ENCODE data around the gene DAPL1. TPM values are rescaled to one million over a fixed set of nuclear protein-coding genes. Genes with fewer than 3 reads are reported as not detected.
"Not testable (repeated sequence)": the region's sequence is repeated elsewhere in the genome, so short reads cannot be mapped to it uniquely, and the experiment has no call there.

The DAPL1 gene
- polyA plus RNA-seq, 3 donors, result not detected

GRCh38 chr2:158845444-158845843, 50.3 kb downstream of the DAPL1 start:
- no peaks in the 10 kb centered on the region for H3K4me1 ChIP-seq (ENCODE audit: control insufficient read depth in 1 of 2, insufficient read depth in 2 of 2, low read length in 2 of 2)
- H3K4me3 ChIP-seq (replicated peaks in 1 of 3; ENCODE audit: low read depth in 2 of 3, low read length in 3 of 3), result no peak overlapping the region
- intact Hi-C loops (cut with micrococcal nuclease), result no loop called here
- no peaks in the 10 kb centered on the region for H3K79me2 ChIP-seq (ENCODE audit: insufficient read depth, low read length)
- no peak for TF ChIP-seq CTCF (IDR thresholded peaks at IDR 0.05)
- H3K36me3 Mint-ChIP-seq, result no peaks in the 10 kb centered on the region
- peaks cover 0 to 6% (median 3%) of the 10 kb centered on the region in 3 donors for H3K27me3 Mint-ChIP-seq (ENCODE audit: low read depth in 3 of 3)
- H3K27ac Mint-ChIP-seq, result no peak overlapping the region
- no peak overlapping the region for H3K4me2 ChIP-seq (replicated peaks; ENCODE audit: extremely low read depth, low read length, poor library complexity, severe bottlenecking)
- H3K27me3 ChIP-seq (ENCODE audit: control insufficient read depth in 2 of 2, insufficient read depth in 2 of 2, low read length in 2 of 2), result no peaks in the 10 kb centered on the region
- H3K27ac ChIP-seq (ENCODE audit: low read depth in 1 of 2, low read length in 2 of 2), result no peak overlapping the region
- H3K9me3 ChIP-seq (replicated peaks in 1 of 2; ENCODE audit: control insufficient read depth in 1 of 2, insufficient read depth in 1 of 2, low read length in 2 of 2), result no peaks in the 10 kb centered on the region
- no peak overlapping the region for H2AFZ ChIP-seq (ENCODE audit: insufficient read depth, low read depth, low read length, poor library complexity, severe bottlenecking)
- H3K9ac ChIP-seq (ENCODE audit: insufficient read depth, low read length, poor library complexity, severe bottlenecking), result no peak overlapping the region
- no peak for DNase-seq
- no peaks in the 10 kb centered on the region for H3K36me3 ChIP-seq (replicated peaks in 1 of 2; ENCODE audit: control insufficient read depth in 1 of 2, insufficient read depth in 2 of 2, low read length in 2 of 2)
- no peaks in the 10 kb centered on the region for H3K4me1 Mint-ChIP-seq
- H4K20me1 ChIP-seq (ENCODE audit: insufficient read depth, low read length), result no peaks in the 10 kb centered on the region
- no peak overlapping the region for H3K4me3 Mint-ChIP-seq
- peaks cover 0 to 5% (median 0%) of the 10 kb centered on the region in 7 donors for H3K9me3 Mint-ChIP-seq

GRCh38 chr2:158845859-158846258, 50.7 kb downstream of the DAPL1 start:
- Histone ChIP-seq H3K27me3 (ENCODE audit: control insufficient read depth in 2 of 2, insufficient read depth in 2 of 2, low read length in 2 of 2) (no peaks in the 10 kb centered on the region), H4K20me1 (ENCODE audit: insufficient read depth, low read length) (no peaks in the 10 kb centered on the region), H3K9ac (ENCODE audit: insufficient read depth, low read length, poor library complexity, severe bottlenecking) (no peak overlapping the region), H3K79me2 (ENCODE audit: insufficient read depth, low read length) (no peaks in the 10 kb centered on the region), H2AFZ (ENCODE audit: insufficient read depth, low read depth, low read length, poor library complexity, severe bottlenecking) (no peak overlapping the region), H3K4me2 (replicated peaks; ENCODE audit: extremely low read depth, low read length, poor library complexity, severe bottlenecking) (no peak overlapping the region), H3K4me3 (replicated peaks in 1 of 3; ENCODE audit: low read depth in 2 of 3, low read length in 3 of 3) (no peak overlapping the region), H3K9me3 (replicated peaks in 1 of 2; ENCODE audit: control insufficient read depth in 1 of 2, insufficient read depth in 1 of 2, low read length in 2 of 2) (no peaks in the 10 kb centered on the region), H3K36me3 (replicated peaks in 1 of 2; ENCODE audit: control insufficient read depth in 1 of 2, insufficient read depth in 2 of 2, low read length in 2 of 2) (no peaks in the 10 kb centered on the region), H3K27ac (ENCODE audit: low read depth in 1 of 2, low read length in 2 of 2) (no peak overlapping the region), H3K4me1 (ENCODE audit: control insufficient read depth in 1 of 2, insufficient read depth in 2 of 2, low read length in 2 of 2) (no peaks in the 10 kb centered on the region)
- intact Hi-C loops (cut with micrococcal nuclease), result no loop called here
- peaks cover 0 to 4% (median 0%) of the 10 kb centered on the region in 7 donors for H3K9me3 Mint-ChIP-seq
- TF ChIP-seq CTCF (IDR thresholded peaks at IDR 0.05), result no peak
- no peak overlapping the region for H3K27ac Mint-ChIP-seq
- no peak overlapping the region for H3K4me3 Mint-ChIP-seq
- WGBS (ENCODE audit: insufficient coverage), result 58% methylated on average over 2 of the region's 3 CpGs
- no peaks in the 10 kb centered on the region for H3K36me3 Mint-ChIP-seq
- DNase-seq, result no peak
- peaks cover 0 to 6% (median 3%) of the 10 kb centered on the region in 3 donors for H3K27me3 Mint-ChIP-seq (ENCODE audit: low read depth in 3 of 3)
- no peaks in the 10 kb centered on the region for H3K4me1 Mint-ChIP-seq

GRCh38 chr2:158847526-158847925, 52.4 kb downstream of the DAPL1 start:
- H3K4me1 ChIP-seq (ENCODE audit: control insufficient read depth in 1 of 2, insufficient read depth in 2 of 2, low read length in 2 of 2); H3K4me3 Mint-ChIP-seq; H3K9me3 ChIP-seq (replicated peaks in 1 of 2; ENCODE audit: control insufficient read depth in 1 of 2, insufficient read depth in 1 of 2, low read length in 2 of 2); H3K27ac ChIP-seq (ENCODE audit: low read depth in 1 of 2, low read length in 2 of 2); H3K27me3 Mint-ChIP-seq (ENCODE audit: low read depth in 3 of 3); intact Hi-C loops (cut with micrococcal nuclease); H3K36me3 Mint-ChIP-seq; H3K9ac ChIP-seq (ENCODE audit: insufficient read depth, low read length, poor library complexity, severe bottlenecking); H3K36me3 ChIP-seq (replicated peaks in 1 of 2; ENCODE audit: control insufficient read depth in 1 of 2, insufficient read depth in 2 of 2, low read length in 2 of 2); DNase-seq; H3K4me2 ChIP-seq (replicated peaks; ENCODE audit: extremely low read depth, low read length, poor library complexity, severe bottlenecking); H3K27ac Mint-ChIP-seq; H3K4me1 Mint-ChIP-seq; H3K27me3 ChIP-seq (ENCODE audit: control insufficient read depth in 2 of 2, insufficient read depth in 2 of 2, low read length in 2 of 2); H3K79me2 ChIP-seq (ENCODE audit: insufficient read depth, low read length); H4K20me1 ChIP-seq (ENCODE audit: insufficient read depth, low read length); H3K4me3 ChIP-seq (replicated peaks in 1 of 3; ENCODE audit: low read depth in 2 of 3, low read length in 3 of 3); H2AFZ ChIP-seq (ENCODE audit: insufficient read depth, low read depth, low read length, poor library complexity, severe bottlenecking); H3K9me3 Mint-ChIP-seq: not testable (repeated sequence)
- no CpG with 5 or more reads among the region's 2 CpGs for WGBS (ENCODE audit: insufficient coverage)

All from CD14-positive monocyte (primary cell).